Measurements from ENCODE around the gene MAS1L.

The MAS1L gene, protein sequence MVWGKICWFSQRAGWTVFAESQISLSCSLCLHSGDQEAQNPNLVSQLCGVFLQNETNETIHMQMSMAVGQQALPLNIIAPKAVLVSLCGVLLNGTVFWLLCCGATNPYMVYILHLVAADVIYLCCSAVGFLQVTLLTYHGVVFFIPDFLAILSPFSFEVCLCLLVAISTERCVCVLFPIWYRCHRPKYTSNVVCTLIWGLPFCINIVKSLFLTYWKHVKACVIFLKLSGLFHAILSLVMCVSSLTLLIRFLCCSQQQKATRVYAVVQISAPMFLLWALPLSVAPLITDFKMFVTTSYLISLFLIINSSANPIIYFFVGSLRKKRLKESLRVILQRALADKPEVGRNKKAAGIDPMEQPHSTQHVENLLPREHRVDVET

DNA sequence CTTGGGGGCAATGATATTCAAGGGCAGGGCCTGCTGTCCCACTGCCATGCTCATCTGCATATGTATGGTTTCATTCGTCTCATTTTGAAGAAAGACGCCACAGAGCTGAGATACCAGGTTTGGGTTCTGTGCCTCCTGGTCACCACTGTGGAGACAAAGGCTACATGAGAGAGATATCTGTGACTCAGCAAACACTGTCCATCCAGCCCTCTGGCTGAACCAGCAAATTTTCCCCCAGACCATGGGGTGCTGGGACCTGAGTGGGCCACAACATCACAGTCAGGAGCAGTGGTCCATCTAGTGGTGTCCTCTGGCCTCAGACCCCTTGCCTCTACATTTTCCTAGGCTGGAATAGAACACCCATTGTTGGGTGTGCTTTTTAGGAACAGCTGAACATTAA, at the start of gene MAS1L:
Gene MAS1L (minus strand): TSS at position 297 of the 400 bp plus-strand sequence. CDS start 54 bp downstream, at position 243.
- no peak within 1 kb of the TSS for H3K27ac ChIP-seq
- no peak for DNase-seq
- TF ChIP-seq, protein P1, sequence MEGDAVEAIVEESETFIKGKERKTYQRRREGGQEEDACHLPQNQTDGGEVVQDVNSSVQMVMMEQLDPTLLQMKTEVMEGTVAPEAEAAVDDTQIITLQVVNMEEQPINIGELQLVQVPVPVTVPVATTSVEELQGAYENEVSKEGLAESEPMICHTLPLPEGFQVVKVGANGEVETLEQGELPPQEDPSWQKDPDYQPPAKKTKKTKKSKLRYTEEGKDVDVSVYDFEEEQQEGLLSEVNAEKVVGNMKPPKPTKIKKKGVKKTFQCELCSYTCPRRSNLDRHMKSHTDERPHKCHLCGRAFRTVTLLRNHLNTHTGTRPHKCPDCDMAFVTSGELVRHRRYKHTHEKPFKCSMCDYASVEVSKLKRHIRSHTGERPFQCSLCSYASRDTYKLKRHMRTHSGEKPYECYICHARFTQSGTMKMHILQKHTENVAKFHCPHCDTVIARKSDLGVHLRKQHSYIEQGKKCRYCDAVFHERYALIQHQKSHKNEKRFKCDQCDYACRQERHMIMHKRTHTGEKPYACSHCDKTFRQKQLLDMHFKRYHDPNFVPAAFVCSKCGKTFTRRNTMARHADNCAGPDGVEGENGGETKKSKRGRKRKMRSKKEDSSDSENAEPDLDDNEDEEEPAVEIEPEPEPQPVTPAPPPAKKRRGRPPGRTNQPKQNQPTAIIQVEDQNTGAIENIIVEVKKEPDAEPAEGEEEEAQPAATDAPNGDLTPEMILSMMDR (IDR thresholded peaks at IDR 0.05; ENCODE audit: low read depth, low read length), result peak; percentile 26; the same call in 1 of the 2 replicates
- H3K36me3 ChIP-seq, result no peaks in the 10 kb centered on the region
- no peaks in the 10 kb centered on the region for H3K9me3 ChIP-seq (ENCODE audit: severe bottlenecking)
- no peaks in the 10 kb centered on the region for H3K27me3 ChIP-seq (ENCODE audit: insufficient read depth, low read depth, severe bottlenecking)
- H3K4me3 ChIP-seq (ENCODE audit: low read depth, low read length), result no peak within 1 kb of the TSS

DNA sequence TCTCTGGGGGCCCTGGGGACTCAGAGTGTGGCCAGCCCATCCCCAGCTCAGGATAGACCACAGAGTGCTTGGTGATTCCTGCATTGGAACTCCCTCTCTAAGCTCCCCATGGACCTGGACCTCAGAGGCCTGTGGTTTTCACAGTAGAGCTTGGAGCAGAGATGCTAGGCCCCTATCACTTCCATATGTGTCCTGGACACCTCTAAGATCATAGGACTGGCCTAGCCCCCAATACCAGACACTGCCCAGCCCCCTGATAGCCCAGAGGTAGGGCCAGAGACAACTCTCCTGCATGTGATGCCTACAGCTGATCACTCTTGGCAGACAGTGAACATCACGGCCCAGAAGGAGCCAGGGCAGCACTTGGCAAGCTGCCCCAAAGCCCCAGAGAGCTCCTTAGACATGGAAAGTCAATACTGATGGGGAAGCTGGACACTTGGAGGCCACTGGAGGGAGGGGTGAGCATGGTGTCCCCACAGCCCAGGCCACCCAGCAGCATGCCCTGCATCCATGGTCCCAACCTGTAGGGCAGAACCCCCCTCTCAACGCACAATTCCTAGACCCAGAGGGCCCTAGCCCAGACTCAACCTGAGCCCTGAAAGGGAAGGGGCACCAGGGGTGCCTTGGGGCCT, 44.7 kb upstream of the MAS1L start:
- H3K27me3 ChIP-seq (ENCODE audit: insufficient read depth, low read depth, severe bottlenecking), result peaks cover 97% of the 10 kb centered on the region
- no peak overlapping the region for H3K27ac ChIP-seq
- TF ChIP-seq, protein P1 (IDR thresholded peaks at IDR 0.05; ENCODE audit: low read depth, low read length), result no peak
- no peak overlapping the region for H3K4me3 ChIP-seq (ENCODE audit: low read depth, low read length)
- H3K36me3 ChIP-seq, result no peaks in the 10 kb centered on the region
- peaks cover under 1% of the 10 kb centered on the region for H3K9me3 ChIP-seq (ENCODE audit: severe bottlenecking)
- no peak for DNase-seq

DNA sequence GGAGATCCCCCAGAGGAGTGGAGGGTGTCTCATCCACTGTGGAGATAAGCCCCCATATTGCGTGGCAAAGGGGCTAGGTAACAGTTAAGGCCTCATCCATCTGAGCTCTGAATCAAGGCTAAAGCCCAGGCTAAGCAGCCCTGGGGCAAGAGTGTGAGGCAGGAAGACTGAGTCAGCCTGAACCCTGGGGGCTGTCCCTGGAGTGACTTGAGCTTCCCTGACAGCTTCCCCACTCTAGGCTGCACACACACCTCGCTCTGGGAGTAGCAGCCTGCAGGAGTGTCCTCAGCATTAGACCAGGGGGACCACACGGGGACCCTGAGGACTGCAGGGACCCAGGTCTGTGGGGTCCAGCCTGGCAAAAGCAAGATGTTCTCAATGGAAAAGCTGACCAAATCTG, 43.9 kb upstream of the MAS1L start:
- Histone ChIP-seq H3K4me3 (ENCODE audit: low read depth, low read length) (no peak overlapping the region), H3K9me3 (ENCODE audit: severe bottlenecking) (no peaks in the 10 kb centered on the region), H3K27me3 (ENCODE audit: insufficient read depth, low read depth, severe bottlenecking) (peaks cover 97% of the 10 kb centered on the region), H3K27ac (no peak overlapping the region), H3K36me3 (no peaks in the 10 kb centered on the region)
- DNase-seq, result no peak
- TF ChIP-seq, protein P1 (IDR thresholded peaks at IDR 0.05; ENCODE audit: low read depth, low read length), result no peak

DNA sequence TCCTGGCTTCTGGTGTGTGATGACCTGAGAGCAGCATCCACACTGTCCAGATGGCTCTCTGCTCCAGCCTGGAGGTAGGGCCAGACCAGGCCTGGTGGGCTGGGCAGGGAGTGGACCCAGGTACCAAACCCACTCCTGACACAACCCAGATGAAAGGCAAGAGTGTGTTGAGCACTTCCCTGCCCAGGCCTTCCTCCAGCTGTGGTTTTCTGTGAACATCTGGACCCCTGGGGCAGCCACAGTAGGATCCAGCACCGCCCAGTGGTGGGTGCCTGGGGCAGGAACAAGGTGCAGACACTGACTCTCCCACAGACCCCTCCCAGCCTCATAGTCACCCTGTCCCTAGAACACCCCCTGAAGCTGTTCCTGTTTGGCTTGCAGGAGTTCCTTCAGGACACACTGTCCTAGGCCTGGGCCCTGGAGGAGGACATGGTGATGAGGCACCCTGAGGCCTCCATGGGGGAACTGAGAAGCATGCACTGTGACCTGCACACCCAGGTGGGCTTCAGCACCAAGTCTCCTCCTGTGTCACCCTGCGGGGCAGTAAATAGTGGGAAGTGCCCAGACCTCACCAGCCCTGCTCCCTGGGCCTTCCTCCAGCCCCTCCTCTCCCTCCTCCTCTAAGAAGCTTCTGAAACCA, 43.0 kb upstream of the MAS1L start:
- H3K27me3 ChIP-seq (ENCODE audit: insufficient read depth, low read depth, severe bottlenecking), result peaks cover 97% of the 10 kb centered on the region
- H3K27ac ChIP-seq, result no peak overlapping the region
- TF ChIP-seq, protein P1 (IDR thresholded peaks at IDR 0.05; ENCODE audit: low read depth, low read length), result 0 out of 2 replicates have a peak, but pooled peaks have one; percentile 0
- no peaks in the 10 kb centered on the region for H3K36me3 ChIP-seq
- H3K9me3 ChIP-seq (ENCODE audit: severe bottlenecking), result no peaks in the 10 kb centered on the region
- no peak overlapping the region for H3K4me3 ChIP-seq (ENCODE audit: low read depth, low read length)
- DNase-seq, result no peak

DNA sequence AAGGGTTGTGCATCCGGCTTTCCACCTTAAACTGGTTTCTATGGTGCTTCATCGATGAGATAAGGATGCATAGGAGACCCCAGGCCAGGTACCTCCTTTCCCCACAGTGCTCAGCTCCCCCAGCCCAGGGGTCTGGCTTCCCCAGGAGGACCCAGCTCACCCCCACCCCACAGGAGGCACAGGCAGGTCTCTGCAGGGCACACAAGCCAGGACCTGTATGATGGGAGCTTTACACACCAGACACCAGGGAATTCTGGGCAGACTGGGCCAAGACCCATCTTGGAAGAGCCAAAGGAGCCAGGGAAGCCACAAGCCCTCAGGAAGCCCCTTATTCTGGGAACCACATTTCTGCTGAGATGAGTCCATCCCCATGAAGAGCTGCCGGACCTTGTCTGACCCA, 42.2 kb upstream of the MAS1L start:
- no peaks in the 10 kb centered on the region for H3K9me3 ChIP-seq (ENCODE audit: severe bottlenecking)
- peaks cover 97% of the 10 kb centered on the region for H3K27me3 ChIP-seq (ENCODE audit: insufficient read depth, low read depth, severe bottlenecking)
- no peak overlapping the region for H3K27ac ChIP-seq
- no peak for DNase-seq
- H3K4me3 ChIP-seq (ENCODE audit: low read depth, low read length), result no peak overlapping the region
- TF ChIP-seq, protein P1 (IDR thresholded peaks at IDR 0.05; ENCODE audit: low read depth, low read length), result no peak
- H3K36me3 ChIP-seq, result no peaks in the 10 kb centered on the region
